ENCODE results near the gene LRMDA. TPM values are rescaled to one million over a fixed set of nuclear protein-coding genes. Genes with fewer than 3 reads are reported as not detected.

Gene LRMDA
- total and polyA plus RNA-seq, 2 of the 13 experiments (the other 11 are each of a cell fraction or from before 2014, with no cell fraction given): 13.4 to 22.0 TPM

GRCh38 chr10:75776738-75777504 is 345.5 kb downstream of the LRMDA start (continued):
- peak; percentile 66; the same call in 1 of the 2 replicates for TF ChIP-seq PRDM10 (CRISPR knock-in tag; IDR thresholded peaks at IDR 0.05; ENCODE audit: low read depth)
- no peak for TF ChIP-seq ZNF800 (CRISPR knock-in tag; IDR thresholded peaks at IDR 0.05)
- TF ChIP-seq TMF1 (CRISPR knock-in tag; IDR thresholded peaks at IDR 0.05; ENCODE audit: low read depth): peak; percentile 65; the same call in 1 of the 2 replicates
- TF ChIP-seq XBP1 (CRISPR knock-in tag; IDR thresholded peaks at IDR 0.05): no peak
- TF ChIP-seq ZFP37 (CRISPR knock-in tag; IDR thresholded peaks at IDR 0.05; ENCODE audit: borderline replicate concordance): no peak
- TF ChIP-seq WIZ (CRISPR knock-in tag; IDR thresholded peaks at IDR 0.05): no peak
- peak; percentile 35; the same call in 1 of the 2 replicates for TF ChIP-seq ONECUT2 (CRISPR knock-in tag; IDR thresholded peaks at IDR 0.05)
- TF ChIP-seq REXO4 (CRISPR knock-in tag; IDR thresholded peaks at IDR 0.05; ENCODE audit: borderline replicate concordance): no peak
- TF ChIP-seq CREB3 (CRISPR knock-in tag; IDR thresholded peaks at IDR 0.05): no peak
- 0 out of 2 replicates have a peak, but pooled peaks have one; percentile 26 for TF ChIP-seq BRF2 (CRISPR knock-in tag; IDR thresholded peaks at IDR 0.05)
- TF ChIP-seq ZNF589 (CRISPR knock-in tag; conservative IDR thresholded peaks at IDR 0.05): no peak
- no peak for TF ChIP-seq SP2 (CRISPR knock-in tag; IDR thresholded peaks at IDR 0.05)
- TF ChIP-seq POGZ (CRISPR knock-in tag; IDR thresholded peaks at IDR 0.05): peak; percentile 86
- TF ChIP-seq SAFB2 (CRISPR knock-in tag; IDR thresholded peaks at IDR 0.05; ENCODE audit: borderline replicate concordance, low read depth): no peak
- TF ChIP-seq ZNF530 (CRISPR knock-in tag; IDR thresholded peaks at IDR 0.05; ENCODE audit: low read depth): no peak
- TF ChIP-seq ZNF251 (CRISPR knock-in tag; IDR thresholded peaks at IDR 0.05): no peak

All from HepG2 (cell line).